Measurements from ENCODE around the gene MUC7. TPM values are rescaled to one million over a fixed set of nuclear protein-coding genes. Genes with fewer than 3 reads are reported as not detected.

Gene MUC7
- total RNA-seq, 4 donors from 2014 or later = not detected

GRCh38 chr4:70531981-70532380, 60.0 kb downstream of the MUC7 start:
- no peak for TF ChIP-seq CTCF (IDR thresholded peaks at IDR 0.05; ENCODE audit: low read depth)

Other genes with a start within 250 kb of the MUC7 start
- gene FDCSP, start 246.1 kb upstream of the MUC7 start, total RNA-seq = not detected
- gene CSN3, start 229.6 kb upstream of the MUC7 start, total RNA-seq = not detected
- gene CABS1, start 137.2 kb upstream of the MUC7 start, total RNA-seq = not detected
- gene SMR3A, start 111.4 kb upstream of the MUC7 start, total RNA-seq = not detected
- gene SMR3B, start 89.1 kb upstream of the MUC7 start, total RNA-seq = not detected
- gene OPRPN, start 74.3 kb upstream of the MUC7 start, total RNA-seq = not detected
- not detected for gene AMTN, start 46.4 kb downstream of the MUC7 start, total RNA-seq
- not detected for gene AMBN, start 120.1 kb downstream of the MUC7 start, total RNA-seq
- gene ENAM, start 156.5 kb downstream of the MUC7 start, total RNA-seq = under 1 TPM in 1 of 4 donors, not detected in 3; 0.16 TPM
- 10 to 100 TPM in 1 of 4 donors, 1 to 10 TPM in 2, not detected in 1; 6.6 to 23.0 (median 6.8) TPM for gene JCHAIN, start 194.3 kb downstream of the MUC7 start, total RNA-seq
- gene UTP3, start 216.3 kb downstream of the MUC7 start, total RNA-seq = 10 to 100 TPM; 12.2 to 26.1 (median 16.1) TPM
- 10 to 100 TPM; 47.1 to 75.3 (median 58.6) TPM for gene RUFY3, start 249.8 kb downstream of the MUC7 start, total RNA-seq